ENCODE data around the gene APBA2. TPM values are rescaled to one million over a fixed set of nuclear protein-coding genes. Genes with fewer than 3 reads are reported as not detected.

Gene APBA2
- total RNA-seq, 1 experiment from 2014 or later = 12.9 TPM

- Histone ChIP-seq H3K4me3 (ENCODE audit: low read depth, low read length, poor library complexity, severe bottlenecking) (no peak overlapping the region), H3K27ac (ENCODE audit: low read depth, low read length, poor library complexity, severe bottlenecking) (no peak overlapping the region), H3K9me3 (ENCODE audit: low read depth, low read length, poor library complexity, severe bottlenecking) (no peaks in the 10 kb centered on the region), H3K4me1 (ENCODE audit: insufficient read depth, low read length, poor library complexity, severe bottlenecking) (no peaks in the 10 kb centered on the region), H3K27me3 (replicated peaks; ENCODE audit: insufficient read depth, low read depth, low read length, poor library complexity) (no peaks in the 10 kb centered on the region), H3K36me3 (ENCODE audit: insufficient read depth, low read length, poor library complexity, severe bottlenecking) (no peaks in the 10 kb centered on the region)
- no TSS peak for BruUV-seq (replicated peaks)
- ChIA-PET CTCF (no interaction called here), POLR2A (ENCODE audit: low non-redundant PET) (no interaction called here)
- intact Hi-C loops (cut with micrococcal nuclease; ENCODE audit: unreplicated experiment) = no loop called here
- TF ChIP-seq EZH2 (IDR thresholded peaks at IDR 0.05; ENCODE audit: borderline replicate concordance, low read depth, low read length, poor library complexity, severe bottlenecking) (no peak), CTCF (conservative IDR thresholded peaks at IDR 0.05; ENCODE audit: low read depth, low read length) (no peak)
- DNase-seq (ENCODE audit: low spot score) = no peak
These were observed 159.9 kb downstream of the APBA2 start for GRCh38 chr15:29045717-29046116.

GRCh38 chr15:29046281-29046810, 160.6 kb downstream of the APBA2 start:
- DNase-seq (ENCODE audit: low spot score) = no peak
- no peak overlapping the region for H3K27ac ChIP-seq (ENCODE audit: low read depth, low read length, poor library complexity, severe bottlenecking)
- ChIA-PET CTCF (no interaction called here), POLR2A (ENCODE audit: low non-redundant PET) (no interaction called here)
- no peaks in the 10 kb centered on the region for H3K9me3 ChIP-seq (ENCODE audit: low read depth, low read length, poor library complexity, severe bottlenecking)
- no peak overlapping the region for H3K4me3 ChIP-seq (ENCODE audit: low read depth, low read length, poor library complexity, severe bottlenecking)
- no peaks in the 10 kb centered on the region for H3K4me1 ChIP-seq (ENCODE audit: insufficient read depth, low read length, poor library complexity, severe bottlenecking)
- no peak for TF ChIP-seq EZH2 (IDR thresholded peaks at IDR 0.05; ENCODE audit: borderline replicate concordance, low read depth, low read length, poor library complexity, severe bottlenecking)
- BruUV-seq (replicated peaks) = no TSS peak
- H3K36me3 ChIP-seq (ENCODE audit: insufficient read depth, low read length, poor library complexity, severe bottlenecking) = no peaks in the 10 kb centered on the region
- intact Hi-C loops (cut with micrococcal nuclease; ENCODE audit: unreplicated experiment) = no loop called here
- no peaks in the 10 kb centered on the region for H3K27me3 ChIP-seq (replicated peaks; ENCODE audit: insufficient read depth, low read depth, low read length, poor library complexity)

GRCh38 chr15:29046977-29047376, 161.2 kb downstream of the APBA2 start:
- no peak overlapping the region for H3K4me3 ChIP-seq (ENCODE audit: low read depth, low read length, poor library complexity, severe bottlenecking)
- no peaks in the 10 kb centered on the region for H3K4me1 ChIP-seq (ENCODE audit: insufficient read depth, low read length, poor library complexity, severe bottlenecking)
- H3K9me3 ChIP-seq (ENCODE audit: low read depth, low read length, poor library complexity, severe bottlenecking) = no peaks in the 10 kb centered on the region
- H3K36me3 ChIP-seq (ENCODE audit: insufficient read depth, low read length, poor library complexity, severe bottlenecking) = no peaks in the 10 kb centered on the region
- no peaks in the 10 kb centered on the region for H3K27me3 ChIP-seq (replicated peaks; ENCODE audit: insufficient read depth, low read depth, low read length, poor library complexity)
- BruUV-seq (replicated peaks) = no TSS peak
- intact Hi-C loops (cut with micrococcal nuclease; ENCODE audit: unreplicated experiment) = no loop called here
- ChIA-PET CTCF (no interaction called here), POLR2A (ENCODE audit: low non-redundant PET) (no interaction called here)
- no peak for DNase-seq (ENCODE audit: low spot score)
- no peak for TF ChIP-seq CTCF (conservative IDR thresholded peaks at IDR 0.05; ENCODE audit: low read depth, low read length)
- no peak for TF ChIP-seq EZH2 (IDR thresholded peaks at IDR 0.05; ENCODE audit: borderline replicate concordance, low read depth, low read length, poor library complexity, severe bottlenecking)
- no peak overlapping the region for H3K27ac ChIP-seq (ENCODE audit: low read depth, low read length, poor library complexity, severe bottlenecking)

GRCh38 chr15:29048011-29048410, 162.2 kb downstream of the APBA2 start:
- H3K9me3 ChIP-seq (ENCODE audit: low read depth, low read length, poor library complexity, severe bottlenecking) = no peaks in the 10 kb centered on the region
- CTCF ChIA-PET = no interaction called here
- POLR2A ChIA-PET (ENCODE audit: low non-redundant PET) = no interaction called here
- H3K36me3 ChIP-seq (ENCODE audit: insufficient read depth, low read length, poor library complexity, severe bottlenecking) = no peaks in the 10 kb centered on the region
- no peaks in the 10 kb centered on the region for H3K4me1 ChIP-seq (ENCODE audit: insufficient read depth, low read length, poor library complexity, severe bottlenecking)
- H3K27ac ChIP-seq (ENCODE audit: low read depth, low read length, poor library complexity, severe bottlenecking) = no peak overlapping the region
- no peaks in the 10 kb centered on the region for H3K27me3 ChIP-seq (replicated peaks; ENCODE audit: insufficient read depth, low read depth, low read length, poor library complexity)
- TF ChIP-seq EZH2 (IDR thresholded peaks at IDR 0.05; ENCODE audit: borderline replicate concordance, low read depth, low read length, poor library complexity, severe bottlenecking) (no peak), CTCF (conservative IDR thresholded peaks at IDR 0.05; ENCODE audit: low read depth, low read length) (no peak)
- intact Hi-C loops (cut with micrococcal nuclease; ENCODE audit: unreplicated experiment) = no loop called here
- no TSS peak for BruUV-seq (replicated peaks)
- no peak for DNase-seq (ENCODE audit: low spot score)
- H3K4me3 ChIP-seq (ENCODE audit: low read depth, low read length, poor library complexity, severe bottlenecking) = no peak overlapping the region
